ENCODE measurements around the gene LBH.

LBH gene

GRCh38 chr2:30235008-30235655 is 3.8 kb downstream of the LBH start:
- peak in 1 of 2 donors; percentile 51 for DNase-seq (ENCODE audit: low read depth in 2 of 2)

GRCh38 chr2:30235859-30236535 is 4.7 kb downstream of the LBH start:
- peak; percentile 43 to 46 for DNase-seq (ENCODE audit: low read depth in 2 of 2)

- no peak for DNase-seq (ENCODE audit: low read depth in 2 of 2)
Observed at GRCh38 chr2:30236591-30237238, 5.4 kb downstream of the LBH start.

GRCh38 chr2:30237239-30237965 is 6.1 kb downstream of the LBH start:
- no peak for DNase-seq (ENCODE audit: low read depth in 2 of 2)

GRCh38 chr2:30237966-30238800 is 6.8 kb downstream of the LBH start:
- DNase-seq (ENCODE audit: low read depth in 2 of 2): no peak

- DNase-seq (ENCODE audit: low read depth in 2 of 2): peak in 1 of 2 donors; percentile 39
Observed at GRCh38 chr2:30239308-30239985, 8.1 kb downstream of the LBH start.

- no peak for DNase-seq (ENCODE audit: low read depth in 2 of 2)
Observed at GRCh38 chr2:30239986-30240752, 8.8 kb downstream of the LBH start.

GRCh38 chr2:30243231-30243630 is 11.9 kb downstream of the LBH start:
- DNase-seq (ENCODE audit: low read depth in 2 of 2): no peak

- no peak for DNase-seq (ENCODE audit: low read depth in 2 of 2)
Observed at GRCh38 chr2:30245364-30245763, 14.0 kb downstream of the LBH start.

GRCh38 chr2:30248791-30249190 is 17.5 kb downstream of the LBH start:
- no peak for DNase-seq (ENCODE audit: low read depth in 2 of 2)

- DNase-seq (ENCODE audit: low read depth in 2 of 2): no peak
Observed at GRCh38 chr2:30249354-30249753, 18.0 kb downstream of the LBH start.

- DNase-seq (ENCODE audit: low read depth in 2 of 2): no peak
Observed at GRCh38 chr2:30250421-30250820, 19.1 kb downstream of the LBH start.

GRCh38 chr2:30252723-30253701 is 21.7 kb downstream of the LBH start:
- peak; percentile 41 to 63 for DNase-seq (ENCODE audit: low read depth in 2 of 2)

GRCh38 chr2:30253873-30254684 is 22.7 kb downstream of the LBH start:
- DNase-seq (ENCODE audit: low read depth in 2 of 2): no peak

GRCh38 chr2:30254685-30255001 is 23.3 kb downstream of the LBH start:
- DNase-seq (ENCODE audit: low read depth in 2 of 2): no peak

- no peak for DNase-seq (ENCODE audit: low read depth in 2 of 2)
Observed at GRCh38 chr2:30255026-30255425, 23.7 kb downstream of the LBH start.

GRCh38 chr2:30255466-30256408 is 24.4 kb downstream of the LBH start:
- DNase-seq (ENCODE audit: low read depth in 2 of 2): no peak
